GM12878 (cell line): ENCODE data around the gene LHX5. TPM values are rescaled to one million over a fixed set of nuclear protein-coding genes. Genes with fewer than 3 reads are reported as not detected.

Experiments
- ATAC-seq: fragments of 200-7000 bp; cut with Tn5 transposase; 3 replicates; pipeline ENCODE4 v1.9.1; 2020; ENCODE audit warnings: mild to moderate bottlenecking, moderate library complexity
- BruUV-seq: library from RNA; stranded (reverse); fragments of 400-500 nt; replicated peaks from 2 replicates; lab custom pipeline; 2021; lab: Mats Ljungman, UMichigan
- CTCF ChIA-PET: fragments of 300-600 bp; sonication (Branson Sonifier 250); formaldehyde crosslinking; extraction: SDS; loops from one replicate; lab custom pipeline; 2021; ENCODE audit warnings: inconsistent platforms; lab: Yijun Ruan, JAX
- POLR2A ChIA-PET: fragments of 350-600 bp; formaldehyde crosslinking; extraction: SDS; loops from one replicate; lab custom pipeline; 2021; ENCODE audit warnings: inconsistent platforms; lab: Charles Lee
- RAD21 ChIA-PET: fragments of 300-600 bp; sonication (Branson Sonifier 250); formaldehyde crosslinking; loops from one replicate; lab custom pipeline; 2023; ENCODE audit warnings: antibody characterized with exemption; ENCODE audit not compliant: unreplicated experiment; lab: Charles Lee
- SMC1A ChIA-PET: fragments of 300-600 bp; sonication (Branson Sonifier 250); formaldehyde crosslinking; loops from one replicate; lab custom pipeline; 2023; ENCODE audit not compliant: unreplicated experiment, uncharacterized antibody; lab: Charles Lee
- DNase-seq: peaks from one replicate; pipeline ENCODE4 v3.0.0-alpha.2; 2011; ENCODE audit warnings: low read depth, low spot score
- FAIRE-seq: peaks from 3 replicates; lab custom pipeline; 2011; peaks lifted over from hg19 to GRCh38; lab: Jason Lieb, UNC
- H2AFZ ChIP-seq: 2 replicates; pipeline ENCODE4 v1.6.0; 2011; ENCODE audit warnings: low read depth, low read length, control low read depth; ENCODE audit not compliant: control insufficient read depth
- H3K27ac ChIP-seq: 2 replicates; pipeline ENCODE4 v1.5.1; 2011; ENCODE audit warnings: control low read depth; ENCODE audit not compliant: control insufficient read depth, insufficient read depth
- H3K27me3 ChIP-seq, 2 experiments: replicated peaks in 1 of 2; 2 replicates each; pipeline versions ENCODE4 v1.6.0 to v1.6.1; 2011; ENCODE audit warnings: low read length in 1 of 2; ENCODE audit not compliant: control insufficient read depth in 2 of 2, insufficient read depth in 2 of 2
- H3K36me3 ChIP-seq, 2 experiments: 2 replicates each; pipeline ENCODE4 v1.5.1; 2011; ENCODE audit warnings: low read length in 1 of 2; ENCODE audit not compliant: control insufficient read depth in 2 of 2, insufficient read depth in 2 of 2
- H3K4me1 ChIP-seq: 2 replicates; pipeline ENCODE4 v1.6.1; 2011; ENCODE audit warnings: mild to moderate bottlenecking, low read length, moderate library complexity, mixed read lengths; ENCODE audit not compliant: control insufficient read depth, insufficient read depth
- H3K4me2 ChIP-seq: 2 replicates; pipeline ENCODE4 v1.6.0; 2011; ENCODE audit warnings: control low read depth; ENCODE audit not compliant: control insufficient read depth, insufficient read depth
- H3K4me3 ChIP-seq: fragments of 200-600 bp; sonication (generic); 2 replicates; pipeline ENCODE4 v1.5.1; 2016
- H3K79me2 ChIP-seq: 2 replicates; pipeline ENCODE4 v1.6.0; 2011; ENCODE audit warnings: low read length; ENCODE audit not compliant: control insufficient read depth, insufficient read depth
- H3K9ac ChIP-seq: 2 replicates; pipeline ENCODE4 v1.8.0; 2011; ENCODE audit warnings: low read length, control low read depth, mixed read lengths; ENCODE audit not compliant: control insufficient read depth, insufficient read depth
- H3K9me3 ChIP-seq: replicated peaks from 3 replicates; pipeline ENCODE4 v1.5.1; 2011; ENCODE audit warnings: mild to moderate bottlenecking, low read length; ENCODE audit not compliant: control insufficient read depth, insufficient read depth
- H4K20me1 ChIP-seq: 2 replicates; pipeline ENCODE4 v1.6.0; 2011; ENCODE audit not compliant: control insufficient read depth, insufficient read depth
- ATF2 ChIP-seq: IDR thresholded peaks from 2 replicates; pipeline ENCODE4 v1.6.1; 2012; ENCODE audit warnings: low read length, inconsistent platforms
- CREM ChIP-seq: IDR thresholded peaks from 2 replicates; pipeline ENCODE4 v1.6.1; 2014; ENCODE audit warnings: antibody characterized with exemption, low read depth
- DPF2 ChIP-seq: fragments of 450-650 bp; IDR thresholded peaks from 2 replicates; pipeline ENCODE4 v1.6.1; 2017; ENCODE audit warnings: mild to moderate bottlenecking
- ETV6 ChIP-seq, 2 experiments: fragments of 450-650 bp in 1 of 2; IDR thresholded peaks in 1 of 2; conservative IDR thresholded peaks in 1 of 2; 2 replicates each; pipeline ENCODE4 v1.6.1; 2014; ENCODE audit warnings: antibody characterized with exemption in 1 of 2, borderline replicate concordance in 1 of 2, low read depth in 1 of 2, mild to moderate bottlenecking in 1 of 2, moderate library complexity in 1 of 2
- IKZF2 ChIP-seq, 2 experiments: fragments of 450-650 bp; IDR thresholded peaks; 2 replicates each; pipeline ENCODE4 v1.6.1; 2017; ENCODE audit warnings: mild to moderate bottlenecking in 2 of 2, moderate library complexity in 2 of 2
- POLR2AphosphoS2 ChIP-seq: IDR thresholded peaks from 2 replicates; pipeline ENCODE4 v1.6.1; 2011; ENCODE audit warnings: low read depth, mild to moderate bottlenecking, low read length, improper control_type of control experiment, moderate library complexity
- SMAD5 ChIP-seq: IDR thresholded peaks from 2 replicates; pipeline ENCODE4 v1.6.1; 2016; ENCODE audit warnings: antibody characterized with exemption, low read depth
- SPI1 ChIP-seq: IDR thresholded peaks from 2 replicates; pipeline ENCODE4 v1.6.1; 2011; ENCODE audit warnings: low read depth, mild to moderate bottlenecking, low read length, moderate library complexity, borderline replicate concordance; ENCODE audit not compliant: insufficient read depth
- USF2 ChIP-seq: IDR thresholded peaks from 2 replicates; pipeline ENCODE4 v1.6.1; 2011; ENCODE audit warnings: low read depth, low read length, improper control_type of control experiment, borderline replicate concordance
- ZSCAN29 ChIP-seq: fragments of 450-650 bp; IDR thresholded peaks from 2 replicates; pipeline ENCODE4 v1.6.1; 2017; ENCODE audit warnings: mild to moderate bottlenecking, moderate library complexity
- WGBS: methylation state at CpG from one replicate; pipeline ENCODE4 v1.1.6; 2016; ENCODE audit warnings: low lambda C conversion rate; ENCODE audit not compliant: insufficient replicate concordance, insufficient coverage; ENCODE audit errors: missing lambda C conversion rate; 5-methylcytosine and 5-hydroxymethylcytosine counted together
- in situ Hi-C: fragments of 300-500 bp; cut with MboI; formaldehyde crosslinking; loops from 9 replicates; pipeline ENCODE4 v1.14.3; 2018; ENCODE audit warnings: mixed read lengths
- intact Hi-C: fragments of 100-400 bp; cut with micrococcal nuclease; formaldehyde crosslinking; loops from one replicate; pipeline ENCODE4 v1.14.2; 2022; ENCODE audit not compliant: unreplicated experiment
- polyA plus RNA-seq, 11 experiments: library from polyadenylated mRNA; depleted of rRNA in 4 of 11; unstranded in 6 of 11; stranded (reverse) in 5 of 11; fragments of >200 nt; fragmentation: Nextera tagmentation in 4 of 11; fragmentation: Illumina TruSeq in 1 of 11; extraction: Ambion mirVana in 4 of 11; extraction: Trizol in 1 of 11; gene quantifications; 1 replicate in 1 of 11; 2 replicates in 10 of 11; pipeline versions ENCODE4 v1.2.1 to v1.2.3, GENCODE V29; 2011 to 2016; ENCODE audit warnings: inconsistent platforms in 2 of 11, missing spikeins in 2 of 11, low read depth in 1 of 11
- total RNA-seq, 4 experiments: library from RNA; depleted of rRNA in 3 of 4; stranded (reverse); fragments of >200 nt in 3 of 4; fragmentation: Illumina TruSeq in 1 of 4; extraction: Trizol in 1 of 4; gene quantifications; 2 replicates each; pipeline versions ENCODE4 v1.2.1 to v1.2.3, GENCODE V29; 2013 to 2021

The LHX5 gene
- total and polyA plus RNA-seq, 10 of the 15 experiments (the other 5 are each of a cell fraction or from before 2014, with no cell fraction given), result 0.03 TPM; not detected in 9

- POLR2A ChIA-PET, result no interaction called here
- in situ Hi-C loops (no loop called here), intact Hi-C loops (no loop called here)
- no peaks in the 10 kb centered on the region; the same call in 1 of the 2 replicates for H4K20me1 ChIP-seq
- H3K4me1 ChIP-seq, result no peaks in the 10 kb centered on the region
- RAD21 ChIA-PET, result interaction anchor here (0.8 kb wide), 1 partner anchor 21 kb away, joined by 3 read pairs; no protein-coding TSS in a partner anchor
- no peak overlapping the region for H2AFZ ChIP-seq
- H3K27me3 ChIP-seq, result peaks cover 2 to 9% of the 10 kb centered on the region in 2 experiments; a peak in 3 of 4 replicates
- H3K4me3 ChIP-seq, result no peak overlapping the region
- BruUV-seq, result no TSS peak
- no peak overlapping the region for H3K9ac ChIP-seq
- no peaks in the 10 kb centered on the region; the same call in 2 of the 3 replicates for H3K9me3 ChIP-seq
- H3K79me2 ChIP-seq, result no peaks in the 10 kb centered on the region
- ATAC-seq (no peak), FAIRE-seq (no peak), DNase-seq (no peak)
- SMC1A ChIA-PET, result interaction anchor here (1.0 kb wide), 1 partner anchor 16 kb away, joined by 5 read pairs; no protein-coding TSS in a partner anchor
- WGBS, result 29% methylated on average over 14 of the region's 14 CpGs
- H3K36me3 ChIP-seq, result no peaks in the 10 kb centered on the region
- H3K27ac ChIP-seq, result no peak overlapping the region
- CTCF ChIA-PET, result interaction anchor here (1.0 to 1.6 kb wide), 3 partner anchors 14 to 21 kb away, joined by 4 to 5 read pairs (median 5); partner anchors contain the start of gene SDSL
- H3K4me2 ChIP-seq, result no peak overlapping the region
- TF ChIP-seq DPF2, result no peak
Measured at GRCh38 chr12:113440947-113441782, 30.5 kb downstream of the LHX5 start.

- BruUV-seq, result no TSS peak
- Histone ChIP-seq H3K36me3 (no peaks in the 10 kb centered on the region), H3K79me2 (no peaks in the 10 kb centered on the region), H2AFZ (no peak overlapping the region), H4K20me1 (no peaks in the 10 kb centered on the region; the same call in 1 of the 2 replicates), H3K4me2 (no peak overlapping the region), H3K27me3 (peaks cover 2 to 9% of the 10 kb centered on the region in 2 experiments; a peak in 3 of 4 replicates), H3K9me3 (no peaks in the 10 kb centered on the region; the same call in 2 of the 3 replicates), H3K4me1 (no peaks in the 10 kb centered on the region), H3K27ac (no peak overlapping the region), H3K4me3 (no peak overlapping the region), H3K9ac (no peak overlapping the region)
- FAIRE-seq, result no peak
- in situ Hi-C loops (no loop called here), intact Hi-C loops (no loop called here)
- POLR2A ChIA-PET, result no interaction called here
- CTCF ChIA-PET, result interaction anchor here (1.0 to 1.6 kb wide), 4 partner anchors 15 to 22 kb away, joined by 3 to 5 read pairs (median 4); partner anchors contain the start of gene SDSL
- ATAC-seq, result no peak
- 23% methylated on average over 7 of the region's 7 CpGs for WGBS
- RAD21 ChIA-PET, result no interaction called here
- SMC1A ChIA-PET, result interaction anchor here (1.0 kb wide), 1 partner anchor 15 kb away, joined by 5 read pairs; no protein-coding TSS in a partner anchor
- no peak for DNase-seq
- TF ChIP-seq ETV6 (conservative IDR thresholded peaks at IDR 0.05 in 1 of 2, IDR thresholded peaks at IDR 0.05 in 1 of 2; ENCODE audit: borderline replicate concordance in 1 of 2, low read depth in 1 of 2) (no peak), CREM (no peak), SMAD5 (no peak), USF2 (no peak), IKZF2 (IDR thresholded peaks at IDR 0.05) (no peak), SPI1 (no peak), ZSCAN29 (no peak), ATF2 (no peak), POLR2AphosphoS2 (no peak)
Measured at GRCh38 chr12:113440336-113440735, 31.3 kb downstream of the LHX5 start.
